SIG-M5 treated with dmso at 0.1 percent for 504 hours (cell line): ENCODE results near the gene CKMT1A.

Experiments
- DNase-seq: peaks from one replicate; lab custom pipeline; 2025; ENCODE audit not compliant: unreplicated experiment; lab: John Stamatoyannopoulos, UW

Gene CKMT1A

DNA sequence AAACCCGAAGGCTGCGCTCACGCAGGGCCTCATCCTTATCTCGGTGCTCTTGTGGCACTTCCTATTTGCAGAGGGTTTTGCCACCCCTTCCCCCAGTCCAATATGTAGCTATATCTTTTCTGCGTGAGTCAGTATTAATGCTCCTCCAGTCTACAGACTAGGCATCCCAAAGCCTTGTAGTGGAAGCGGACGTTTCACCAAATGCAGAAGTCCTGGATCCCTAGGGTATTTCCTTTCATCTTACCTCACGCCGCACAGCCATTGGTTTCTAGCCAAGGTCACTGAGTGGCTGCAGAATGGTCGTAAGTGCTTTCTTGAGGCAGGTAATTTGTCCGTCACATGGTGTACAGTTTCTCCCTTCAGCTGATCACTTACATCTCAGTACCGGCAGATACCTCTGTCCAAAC lies 53.2 kb downstream of the CKMT1A start:
- DNase-seq: peak; percentile 44

DNA sequence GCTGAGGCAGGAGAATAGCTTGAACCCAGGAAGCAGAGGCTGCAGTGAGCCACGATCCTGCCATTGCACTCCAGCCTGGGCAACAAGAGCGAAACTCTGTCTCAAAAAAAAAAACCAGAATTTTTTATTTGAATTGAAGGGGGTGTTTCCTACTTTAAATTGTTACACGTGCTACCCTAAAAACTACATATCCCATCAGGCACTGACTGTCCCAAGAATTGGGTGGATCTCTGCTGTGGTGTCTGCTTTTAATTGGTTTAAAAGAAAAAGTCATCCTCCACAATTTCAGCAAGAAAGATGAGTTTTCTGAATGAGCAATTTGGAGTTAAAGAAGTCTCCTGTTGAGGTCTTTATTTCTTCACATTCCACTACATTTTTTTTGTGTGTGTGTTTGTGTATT lies 54.7 kb downstream of the CKMT1A start:
- DNase-seq: peak; percentile 18
